Measurements from ENCODE around the gene SMCO1. TPM values are rescaled to one million over a fixed set of nuclear protein-coding genes. Genes with fewer than 3 reads are reported as not detected.
"Not testable (repeated sequence)": the region's sequence is repeated elsewhere in the genome, so short reads cannot be mapped to it uniquely, and the experiment has no call there.

Gene SMCO1
- total RNA-seq, 4 donors from 2014 or later, result not detected

GRCh38 chr3:196463804-196464203, 51.3 kb downstream of the SMCO1 start:
- H3K27me3 ChIP-seq, result no peaks in the 10 kb centered on the region
- no peaks in the 10 kb centered on the region for H3K4me1 ChIP-seq
- intact Hi-C loops (cut with DNase I), result no loop called here
- WGBS, result 96% methylated on average over 3 of the region's 3 CpGs
- no peak for DNase-seq (ENCODE audit: extremely low spot score)
- H3K36me3 ChIP-seq, result peaks cover 0 to 23% (median 13%) of the 10 kb centered on the region in 4 donors
- H3K9me3 ChIP-seq, result no peaks in the 10 kb centered on the region
- no peak overlapping the region for H3K4me3 ChIP-seq
- TF ChIP-seq CTCF (IDR thresholded peaks at IDR 0.05) (no peak), EP300 (IDR thresholded peaks at IDR 0.05) (no peak), POLR2A (IDR thresholded peaks at IDR 0.05; ENCODE audit: low read depth) (no peak)
- H3K27ac ChIP-seq (replicated peaks in 1 of 4), result no peak overlapping the region

GRCh38 chr3:196463478-196463756, 51.7 kb downstream of the SMCO1 start:
- Histone ChIP-seq H3K27ac (replicated peaks in 1 of 4) (no peak overlapping the region), H3K9me3 (no peaks in the 10 kb centered on the region), H3K27me3 (no peaks in the 10 kb centered on the region), H3K36me3 (peaks cover 0 to 20% (median 11%) of the 10 kb centered on the region in 4 donors), H3K4me3 (no peak overlapping the region), H3K4me1 (no peaks in the 10 kb centered on the region)
- no peak for TF ChIP-seq CTCF (IDR thresholded peaks at IDR 0.05)
- no peak for TF ChIP-seq EP300 (IDR thresholded peaks at IDR 0.05)
- no peak for TF ChIP-seq POLR2A (IDR thresholded peaks at IDR 0.05; ENCODE audit: low read depth)
- TF ChIP-seq POLR2AphosphoS5 (IDR thresholded peaks at IDR 0.05), result no peak
- no peak for DNase-seq (ENCODE audit: extremely low spot score)
- intact Hi-C loops (cut with DNase I), result no loop called here
- WGBS, result 91% methylated on average over 2 of the region's 2 CpGs

- H3K27me3 ChIP-seq; H3K4me3 ChIP-seq; H3K27ac ChIP-seq (replicated peaks in 1 of 4); DNase-seq (ENCODE audit: extremely low spot score); intact Hi-C loops (cut with DNase I); H3K9me3 ChIP-seq; H3K4me1 ChIP-seq: not testable (repeated sequence)
- peaks cover 0 to 17% (median 6%) of the 10 kb centered on the region in 4 donors for H3K36me3 ChIP-seq
- WGBS, result 92% methylated on average over 1 of the region's 1 CpG
These were observed 52.3 kb downstream of the SMCO1 start for GRCh38 chr3:196462680-196463477.

- H3K4me1 ChIP-seq, result no peaks in the 10 kb centered on the region
- H3K27me3 ChIP-seq, result no peaks in the 10 kb centered on the region
- no peak for DNase-seq (ENCODE audit: extremely low spot score)
- intact Hi-C loops (cut with DNase I), result no loop called here
- no peaks in the 10 kb centered on the region for H3K9me3 ChIP-seq
- TF ChIP-seq CTCF (IDR thresholded peaks at IDR 0.05) (no peak), EP300 (IDR thresholded peaks at IDR 0.05) (no peak), POLR2A (IDR thresholded peaks at IDR 0.05; ENCODE audit: low read depth) (no peak), POLR2AphosphoS5 (IDR thresholded peaks at IDR 0.05) (no peak)
- no peak overlapping the region for H3K27ac ChIP-seq (replicated peaks in 1 of 4)
- no peak overlapping the region for H3K4me3 ChIP-seq
- 82% methylated on average over 4 of the region's 4 CpGs for WGBS
- peaks cover 0 to 5% (median 0%) of the 10 kb centered on the region in 4 donors for H3K36me3 ChIP-seq
These were observed 57.1 kb downstream of the SMCO1 start for GRCh38 chr3:196458063-196458462.

GRCh38 chr3:196457470-196457869, 57.7 kb downstream of the SMCO1 start:
- intact Hi-C loops (cut with DNase I), result not testable (repeated sequence)

More at GRCh38 chr3:196457470-196457869, 57.7 kb downstream of the SMCO1 start:
- not testable (repeated sequence) for H3K4me3 ChIP-seq; H3K36me3 ChIP-seq; DNase-seq (ENCODE audit: extremely low spot score); H3K27ac ChIP-seq (replicated peaks in 1 of 4); H3K27me3 ChIP-seq; H3K4me1 ChIP-seq; H3K9me3 ChIP-seq
- WGBS, result 84% methylated on average over 7 of the region's 7 CpGs

Small RNAs within 50 kb of the gene (small RNA-seq; reads per million reads assigned to genes)
- gene RPS29P3, result 0 reads per million in 3 donors

Other genes starting within 250 kb of the SMCO1 start
- 10 to 100 TPM; 55.7 to 62.7 (median 59.3) TPM for gene PCYT1A, start 227.6 kb downstream of the SMCO1 start, total RNA-seq
- 1 to 10 TPM; 5.3 to 9.5 (median 6.8) TPM for gene DYNLT2B, start 197.1 kb downstream of the SMCO1 start, total RNA-seq
- not detected for gene TM4SF19, start 177.0 kb downstream of the SMCO1 start, total RNA-seq
- 10 to 100 TPM; 15.6 to 23.7 (median 17.2) TPM for gene UBXN7, start 82.9 kb downstream of the SMCO1 start, total RNA-seq
- 10 to 100 TPM; 17.2 to 23.0 (median 22.3) TPM for gene RNF168, start 11.6 kb downstream of the SMCO1 start, total RNA-seq
- gene WDR53, start 53.2 kb upstream of the SMCO1 start, total RNA-seq, result 1 to 10 TPM; 3.8 to 8.7 (median 5.6) TPM
- gene FBXO45, start 53.3 kb upstream of the SMCO1 start, total RNA-seq, result 10 to 100 TPM in 2 of 4 donors, 1 to 10 TPM in 2; 9.0 to 14.7 (median 9.8) TPM
- 1 to 10 TPM; 6.2 to 8.5 (median 7.3) TPM for gene NRROS, start 124.3 kb upstream of the SMCO1 start, total RNA-seq
- gene CEP19, start 196.9 kb upstream of the SMCO1 start, total RNA-seq, result 1 to 10 TPM; 1.5 to 4.0 (median 3.3) TPM
- 10 to 100 TPM; 23.0 to 31.6 (median 25.2) TPM for gene PIGX, start 197.0 kb upstream of the SMCO1 start, total RNA-seq
- 10 to 100 TPM; 47.2 to 52.4 (median 51.6) TPM for gene PAK2, start 224.5 kb upstream of the SMCO1 start, total RNA-seq